K562 (cell line): ENCODE data around the gene SP4. TPM values are rescaled to one million over a fixed set of nuclear protein-coding genes. Genes with fewer than 3 reads are reported as not detected.
A peak's percentile ranks its signal among the peaks of the same experiment; 100 is the strongest.

Experiments
- BMI1 ChIP-seq: fragments of 150-350 bp; IDR thresholded peaks from 2 replicates; pipeline ENCODE4 v1.6.1; 2014; ENCODE audit warnings: low read length
- COPS2 ChIP-seq: fragments of 450-650 bp; conservative IDR thresholded peaks from 2 replicates; pipeline ENCODE4 v1.6.1; 2016; ENCODE audit warnings: mild to moderate bottlenecking, moderate library complexity
- FOXM1 ChIP-seq, 2 experiments: fragments of 450-650 bp in 1 of 2; sonication (generic) in 1 of 2; formaldehyde crosslinking in 1 of 2; IDR thresholded peaks; 2 replicates each; pipeline versions ENCODE4 v1.6.1 to v1.9.0; 2017 to 2022; ENCODE audit warnings: low read depth in 2 of 2, mild to moderate bottlenecking in 2 of 2, missing genetic modification reagents in 1 of 2, moderate library complexity in 1 of 2
- IFI16 ChIP-seq: fragments of 250-450 bp; sonication (Bioruptor Pico); IDR thresholded peaks from 2 replicates; pipeline ENCODE4 v2.1.2; 2022; ENCODE audit warnings: mild to moderate bottlenecking, inconsistent platforms
- IRF2 ChIP-seq: sonication (generic); formaldehyde crosslinking; IDR thresholded peaks from 2 replicates; pipeline ENCODE4 v1.8.1; 2022; ENCODE audit warnings: mild to moderate bottlenecking, missing genetic modification reagents
- KAT7 ChIP-seq: sonication (generic); formaldehyde crosslinking; IDR thresholded peaks from 2 replicates; pipeline ENCODE4 v1.8.0; 2022; ENCODE audit warnings: missing genetic modification reagents, mild to moderate bottlenecking, borderline replicate concordance
- MTA2 ChIP-seq: fragments of 450-650 bp; IDR thresholded peaks from 2 replicates; pipeline ENCODE4 v1.6.1; 2016; ENCODE audit warnings: low read depth
- NFIC ChIP-seq: fragments of 450-650 bp; IDR thresholded peaks from 2 replicates; pipeline ENCODE4 v1.6.1; 2017; ENCODE audit warnings: mild to moderate bottlenecking, inconsistent platforms
- PCBP1 ChIP-seq: fragments of 200-400 bp; formaldehyde crosslinking; IDR thresholded peaks from 2 replicates; pipeline ENCODE4 v1.6.1; 2018; ENCODE audit warnings: mild to moderate bottlenecking, low read depth, low read length; ENCODE audit not compliant: poor library complexity, severe bottlenecking
- SAFB2 ChIP-seq: fragments of 200-400 bp; formaldehyde crosslinking; IDR thresholded peaks from 2 replicates; pipeline ENCODE4 v1.6.1; 2018; ENCODE audit warnings: borderline replicate concordance, low read length, low read depth, moderate library complexity; ENCODE audit not compliant: severe bottlenecking
- SRSF7 ChIP-seq: fragments of 200-400 bp; formaldehyde crosslinking; optimal IDR thresholded peaks from 2 replicates; pipeline ENCODE3; 2017; ENCODE audit warnings: mild to moderate bottlenecking, low read depth, low read length
- ZBTB8A ChIP-seq: fragments of 450-650 bp; IDR thresholded peaks from 2 replicates; pipeline ENCODE4 v1.6.1; 2018; ENCODE audit warnings: mild to moderate bottlenecking, moderate library complexity; ENCODE audit not compliant: partially characterized antibody
- ZC3H11A ChIP-seq: IDR thresholded peaks from 2 replicates; pipeline ENCODE4 v1.6.1; 2012; ENCODE audit warnings: low read depth, low read length, improper control_type of control experiment
- ZNF274 ChIP-seq: IDR thresholded peaks from 2 replicates; pipeline ENCODE4 v1.6.1; 2011; ENCODE audit warnings: low read depth, mild to moderate bottlenecking, low read length, moderate library complexity, borderline replicate concordance
- ZNF707 ChIP-seq: fragments of 250-450 bp; sonication (Bioruptor Pico); conservative IDR thresholded peaks from 2 replicates; pipeline ENCODE4 v1.8.0; 2022; ENCODE audit warnings: inconsistent platforms, mild to moderate bottlenecking, moderate library complexity
- ZNF717 ChIP-seq: fragments of 250-450 bp; sonication (Bioruptor Pico); IDR thresholded peaks from 2 replicates; pipeline ENCODE4 v1.5.0; 2021
- ZNF780A ChIP-seq: fragments of 250-450 bp; sonication (Bioruptor Pico); IDR thresholded peaks from 2 replicates; pipeline ENCODE4 v1.5.0; 2021; ENCODE audit warnings: mild to moderate bottlenecking
- polyA plus RNA-seq, 8 experiments: library from polyadenylated mRNA; depleted of rRNA in 4 of 8; stranded (reverse) in 5 of 8; unstranded in 3 of 8; fragments of >200 nt; fragmentation: Nextera tagmentation in 2 of 8; fragmentation: Illumina TruSeq in 1 of 8; extraction: Ambion mirVana in 2 of 8; extraction: Trizol in 1 of 8; gene quantifications; 2 replicates each; pipeline versions ENCODE4 v1.2.1 to v1.2.3, GENCODE V29; 2011 to 2014; ENCODE audit warnings: inconsistent platforms in 1 of 8, missing spikeins in 1 of 8
- total RNA-seq, 7 experiments: library from RNA; depleted of rRNA in 6 of 7; stranded (reverse); fragments of >200 nt in 6 of 7; fragmentation: Illumina TruSeq in 2 of 7; extraction: Trizol in 2 of 7; gene quantifications; 2 replicates each; pipeline versions ENCODE4 v1.2.1 to v1.2.3, GENCODE V29; 2011 to 2021; ENCODE audit warnings: low replicate concordance in 1 of 7
- TF ChIP-seq, protein P1 (sequence below): fragments of 250-450 bp; sonication (Bioruptor Pico); IDR thresholded peaks from 2 replicates; pipeline ENCODE4 v1.4.0; 2020
- TF ChIP-seq, protein P2 (sequence below): fragments of 450-650 bp; formaldehyde crosslinking; IDR thresholded peaks from 2 replicates; pipeline ENCODE4 v1.4.0; 2020; ENCODE audit warnings: mild to moderate bottlenecking
- TF ChIP-seq, protein P3 (sequence below): fragments of 450-650 bp; formaldehyde crosslinking; conservative IDR thresholded peaks from 2 replicates; pipeline ENCODE4 v1.4.0; 2022; ENCODE audit warnings: mild to moderate bottlenecking, missing genetic modification characterization
- TF ChIP-seq, protein P4 (sequence below), 2 experiments: IDR thresholded peaks; 2 replicates each; pipeline ENCODE4 v1.6.1; 2011; ENCODE audit warnings: borderline replicate concordance in 1 of 2, control low read depth in 1 of 2, low read depth in 1 of 2, low read length in 1 of 2, mild to moderate bottlenecking in 1 of 2, mixed read lengths in 1 of 2, moderate library complexity in 1 of 2; ENCODE audit not compliant: insufficient read depth in 1 of 2, insufficient read length in 1 of 2, poor library complexity in 1 of 2, severe bottlenecking in 1 of 2; ENCODE audit errors: extremely low read depth in 1 of 2

Gene SP4
- total and polyA plus RNA-seq, 9 of the 15 experiments (the other 6 are each of a cell fraction or from before 2014, with no cell fraction given), result 2.4 to 9.4 (median 4.5) TPM

DNA sequence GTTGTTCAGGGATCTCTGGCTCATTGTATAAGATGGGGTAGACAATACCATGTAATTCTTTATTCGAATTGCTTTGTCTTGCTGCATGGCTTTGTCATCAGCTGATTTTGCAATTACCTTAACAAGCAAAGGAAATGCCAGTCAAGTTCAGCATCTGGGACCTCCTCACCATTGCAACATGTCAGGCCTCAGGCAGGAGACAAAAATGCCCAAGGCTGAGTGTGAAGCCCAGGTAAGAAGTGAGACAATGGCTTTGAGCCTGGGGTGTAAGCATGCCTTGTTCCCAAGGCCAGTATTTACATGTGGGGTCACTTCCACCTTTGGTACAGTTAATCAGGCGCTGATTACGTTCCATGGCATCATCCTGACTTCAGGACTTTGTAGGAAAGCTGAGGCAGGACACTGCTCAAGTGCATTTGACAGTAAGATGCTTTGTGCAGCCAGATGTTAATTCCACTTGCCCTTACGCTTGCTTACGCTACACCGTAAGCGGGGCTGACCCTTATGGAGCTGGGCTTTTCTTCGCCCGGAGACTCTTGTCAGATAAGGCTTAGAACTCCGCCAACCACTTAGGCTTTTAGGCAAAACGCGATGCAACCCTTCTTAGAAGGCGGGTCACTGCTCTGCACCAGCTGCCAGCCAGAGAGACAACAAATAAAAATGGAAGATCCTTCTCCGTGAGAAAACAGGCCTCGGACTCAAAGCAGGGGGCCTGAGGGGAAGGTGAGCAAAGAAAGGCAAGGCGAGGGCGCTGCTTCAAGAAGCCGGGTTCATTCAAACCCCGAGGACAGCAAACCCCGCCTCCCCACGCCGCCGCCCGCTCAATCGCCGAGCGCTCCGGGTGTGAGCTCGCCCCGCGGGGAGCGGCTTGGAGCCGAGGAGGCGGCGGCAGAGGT is 1.3 kb upstream of the SP4 start (continued):
- TF ChIP-seq, protein P1, sequence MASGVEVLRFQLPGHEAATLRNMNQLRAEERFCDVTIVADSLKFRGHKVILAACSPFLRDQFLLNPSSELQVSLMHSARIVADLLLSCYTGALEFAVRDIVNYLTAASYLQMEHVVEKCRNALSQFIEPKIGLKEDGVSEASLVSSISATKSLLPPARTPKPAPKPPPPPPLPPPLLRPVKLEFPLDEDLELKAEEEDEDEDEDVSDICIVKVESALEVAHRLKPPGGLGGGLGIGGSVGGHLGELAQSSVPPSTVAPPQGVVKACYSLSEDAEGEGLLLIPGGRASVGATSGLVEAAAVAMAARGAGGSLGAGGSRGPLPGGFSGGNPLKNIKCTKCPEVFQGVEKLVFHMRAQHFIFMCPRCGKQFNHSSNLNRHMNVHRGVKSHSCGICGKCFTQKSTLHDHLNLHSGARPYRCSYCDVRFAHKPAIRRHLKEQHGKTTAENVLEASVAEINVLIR (CRISPR knock-in tag), result no peak
- TF ChIP-seq, protein P2, sequence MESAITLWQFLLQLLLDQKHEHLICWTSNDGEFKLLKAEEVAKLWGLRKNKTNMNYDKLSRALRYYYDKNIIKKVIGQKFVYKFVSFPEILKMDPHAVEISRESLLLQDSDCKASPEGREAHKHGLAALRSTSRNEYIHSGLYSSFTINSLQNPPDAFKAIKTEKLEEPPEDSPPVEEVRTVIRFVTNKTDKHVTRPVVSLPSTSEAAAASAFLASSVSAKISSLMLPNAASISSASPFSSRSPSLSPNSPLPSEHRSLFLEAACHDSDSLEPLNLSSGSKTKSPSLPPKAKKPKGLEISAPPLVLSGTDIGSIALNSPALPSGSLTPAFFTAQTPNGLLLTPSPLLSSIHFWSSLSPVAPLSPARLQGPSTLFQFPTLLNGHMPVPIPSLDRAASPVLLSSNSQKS (CRISPR knock-in tag), result no peak
- TF ChIP-seq IRF2 (CRISPR knock-in tag) (no peak), SAFB2 (no peak), ZNF707 (no peak), ZBTB8A (no peak), NFIC (no peak), ZNF274 (no peak), BMI1 (no peak), PCBP1 (no peak), ZNF780A (CRISPR knock-in tag) (no peak), SRSF7 (no peak), FOXM1 (IDR thresholded peaks at IDR 0.05; ENCODE audit: low read depth) (no peak), FOXM1 (CRISPR knock-in tag; IDR thresholded peaks at IDR 0.05; ENCODE audit: low read depth) (no peak), IFI16 (CRISPR knock-in tag) (no peak), MTA2 (no peak), ZNF717 (CRISPR knock-in tag) (no peak), ZC3H11A (no peak), COPS2 (no peak), KAT7 (0 out of 2 replicates have a peak, but pooled peaks have one; percentile 14)
- TF ChIP-seq, protein P3, sequence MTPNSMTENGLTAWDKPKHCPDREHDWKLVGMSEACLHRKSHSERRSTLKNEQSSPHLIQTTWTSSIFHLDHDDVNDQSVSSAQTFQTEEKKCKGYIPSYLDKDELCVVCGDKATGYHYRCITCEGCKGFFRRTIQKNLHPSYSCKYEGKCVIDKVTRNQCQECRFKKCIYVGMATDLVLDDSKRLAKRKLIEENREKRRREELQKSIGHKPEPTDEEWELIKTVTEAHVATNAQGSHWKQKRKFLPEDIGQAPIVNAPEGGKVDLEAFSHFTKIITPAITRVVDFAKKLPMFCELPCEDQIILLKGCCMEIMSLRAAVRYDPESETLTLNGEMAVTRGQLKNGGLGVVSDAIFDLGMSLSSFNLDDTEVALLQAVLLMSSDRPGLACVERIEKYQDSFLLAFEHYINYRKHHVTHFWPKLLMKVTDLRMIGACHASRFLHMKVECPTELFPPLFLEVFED (CRISPR knock-in tag), result 0 out of 2 replicates have a peak, but pooled peaks have one; percentile 19
- TF ChIP-seq, protein P4, sequence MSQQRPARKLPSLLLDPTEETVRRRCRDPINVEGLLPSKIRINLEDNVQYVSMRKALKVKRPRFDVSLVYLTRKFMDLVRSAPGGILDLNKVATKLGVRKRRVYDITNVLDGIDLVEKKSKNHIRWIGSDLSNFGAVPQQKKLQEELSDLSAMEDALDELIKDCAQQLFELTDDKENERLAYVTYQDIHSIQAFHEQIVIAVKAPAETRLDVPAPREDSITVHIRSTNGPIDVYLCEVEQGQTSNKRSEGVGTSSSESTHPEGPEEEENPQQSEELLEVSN (IDR thresholded peaks at IDR 0.05; ENCODE audit: borderline replicate concordance in 1 of 2, extremely low read depth in 1 of 2, insufficient read depth in 1 of 2, insufficient read length in 1 of 2, low read depth in 1 of 2, low read length in 1 of 2, poor library complexity in 1 of 2, severe bottlenecking in 1 of 2), result peak in 1 of 2 experiments; percentile 64
